CD14-positive monocyte (primary cell): ENCODE measurements around the gene ZNF57. TPM values are rescaled to one million over a fixed set of nuclear protein-coding genes. Genes with fewer than 3 reads are reported as not detected.

Experiments
- DNase-seq, 3 donors: peaks; one replicate each; pipeline ENCODE4 v3.0.0-alpha.2; 2011 to 2022
- H2AFZ ChIP-seq: 2 replicates; pipeline ENCODE4 v1.6.0; 2012; ENCODE audit warnings: mild to moderate bottlenecking, low read depth, low read length, inconsistent platforms; ENCODE audit not compliant: insufficient read depth, poor library complexity, severe bottlenecking
- H3K27ac ChIP-seq, 2 donors: 1 replicate in 1 of 2; 2 replicates in 1 of 2; pipeline ENCODE4 v1.5.1; 2012 to 2013; ENCODE audit warnings: low read length in 2 of 2, control low read depth in 1 of 2, inconsistent platforms in 1 of 2, low read depth in 1 of 2, mild to moderate bottlenecking in 1 of 2
- H3K27me3 ChIP-seq, 2 donors: one replicate each; pipeline versions ENCODE4 v1.6.0 to v1.6.1; 2011 to 2013; ENCODE audit warnings: low read length in 2 of 2; ENCODE audit not compliant: control insufficient read depth in 2 of 2, insufficient read depth in 2 of 2
- H3K36me3 ChIP-seq, 2 donors: replicated peaks in 1 of 2; 1 replicate in 1 of 2; 2 replicates in 1 of 2; pipeline versions ENCODE4 v1.5.1 to v1.6.1; 2012 to 2013; ENCODE audit warnings: low read length in 2 of 2, control low read depth in 1 of 2, inconsistent platforms in 1 of 2, mild to moderate bottlenecking in 1 of 2; ENCODE audit not compliant: insufficient read depth in 2 of 2, control insufficient read depth in 1 of 2
- H3K4me1 ChIP-seq, 2 donors: 1 replicate in 1 of 2; 2 replicates in 1 of 2; pipeline versions ENCODE4 v1.5.1 to v1.6.1; 2012 to 2013; ENCODE audit warnings: low read length in 2 of 2, control low read depth in 1 of 2, inconsistent platforms in 1 of 2, mild to moderate bottlenecking in 1 of 2, moderate library complexity in 1 of 2; ENCODE audit not compliant: insufficient read depth in 2 of 2, control insufficient read depth in 1 of 2
- H3K4me2 ChIP-seq: replicated peaks from 2 replicates; pipeline ENCODE3; 2012; ENCODE audit warnings: low read length, moderate library complexity, mild to moderate bottlenecking; ENCODE audit not compliant: poor library complexity, severe bottlenecking; ENCODE audit errors: extremely low read depth
- H3K4me3 ChIP-seq, 3 experiments: fragments of 200-600 bp in 1 of 3; sonication (generic) in 1 of 3; replicated peaks in 1 of 3; 1 replicate in 2 of 3; 2 replicates in 1 of 3; pipeline ENCODE4 v1.5.1; 2011 to 2013; ENCODE audit warnings: low read length in 3 of 3, mild to moderate bottlenecking in 3 of 3, control low read depth in 2 of 3, low read depth in 2 of 3, inconsistent platforms in 1 of 3, moderate library complexity in 1 of 3
- H3K79me2 ChIP-seq: 2 replicates; pipeline ENCODE4 v1.6.0; 2012; ENCODE audit warnings: mild to moderate bottlenecking, control low read depth, inconsistent platforms, low read length, moderate library complexity; ENCODE audit not compliant: insufficient read depth
- H3K9ac ChIP-seq: 2 replicates; pipeline ENCODE4 v1.6.0; 2017; ENCODE audit warnings: low read length, mild to moderate bottlenecking; ENCODE audit not compliant: insufficient read depth, poor library complexity, severe bottlenecking
- H3K9me3 ChIP-seq, 2 donors: replicated peaks in 1 of 2; 1 replicate in 1 of 2; 2 replicates in 1 of 2; pipeline versions ENCODE4 v1.5.1 to v1.6.1; 2012 to 2013; ENCODE audit warnings: low read length in 2 of 2, control low read depth in 1 of 2; ENCODE audit not compliant: control insufficient read depth in 1 of 2, insufficient read depth in 1 of 2
- H4K20me1 ChIP-seq: 2 replicates; pipeline ENCODE4 v1.6.0; 2012; ENCODE audit warnings: mild to moderate bottlenecking, low read length, control low read depth, moderate library complexity; ENCODE audit not compliant: insufficient read depth
- H3K27ac Mint-ChIP-seq, 7 donors: one replicate each; pipeline ENCODE4 v1.8.0; 2020; ENCODE audit warnings: mild to moderate bottlenecking in 7 of 7, mixed read lengths in 7 of 7, moderate library complexity in 6 of 7, inconsistent platforms in 2 of 7
- H3K27me3 Mint-ChIP-seq, 3 donors: one replicate each; pipeline ENCODE4 v1.8.0; 2021 to 2022; ENCODE audit warnings: low read depth in 3 of 3, mild to moderate bottlenecking in 3 of 3, mixed read lengths in 3 of 3, moderate library complexity in 3 of 3, inconsistent platforms in 1 of 3
- H3K36me3 Mint-ChIP-seq, 2 donors: one replicate each; pipeline ENCODE4 v1.8.0; 2020; ENCODE audit warnings: mixed read lengths in 2 of 2, inconsistent platforms in 1 of 2, mild to moderate bottlenecking in 1 of 2
- H3K4me1 Mint-ChIP-seq: one replicate; pipeline ENCODE4 v1.8.0; 2020; ENCODE audit warnings: mild to moderate bottlenecking, mixed read lengths
- H3K4me3 Mint-ChIP-seq, 2 donors: one replicate each; pipeline ENCODE4 v1.8.0; 2020; ENCODE audit warnings: mild to moderate bottlenecking in 2 of 2, mixed read lengths in 2 of 2, moderate library complexity in 1 of 2
- H3K9me3 Mint-ChIP-seq, 7 donors: one replicate each; pipeline ENCODE4 v1.8.0; 2020 to 2022; ENCODE audit warnings: mixed read lengths in 7 of 7, mild to moderate bottlenecking in 6 of 7, moderate library complexity in 6 of 7, inconsistent platforms in 2 of 7
- CTCF ChIP-seq: fragments of 200-600 bp; IDR thresholded peaks from one replicate; pipeline ENCODE4 v1.8.0; 2022; ENCODE audit warnings: antibody characterized with exemption, mild to moderate bottlenecking
- WGBS: methylation state at CpG from one replicate; pipeline ENCODE4 v1.1.5; 2013; ENCODE audit warnings: missing lambda C conversion rate; ENCODE audit not compliant: insufficient coverage; 5-methylcytosine and 5-hydroxymethylcytosine counted together
- intact Hi-C, 2 donors: fragments of 100-400 bp; cut with micrococcal nuclease; formaldehyde crosslinking; loops; one replicate each; pipeline versions ENCODE4 v1.15.0 to v1.15.1; 2023
- polyA plus RNA-seq, 3 donors: library from polyadenylated mRNA; depleted of rRNA in 1 of 3; unstranded in 2 of 3; stranded (reverse) in 1 of 3; fragments of 300-500 nt in 2 of 3; fragments of >200 nt in 1 of 3; fragmentation: Illumina TruSeq in 2 of 3; gene quantifications; 1 replicate in 2 of 3; 2 replicates in 1 of 3; pipeline ENCODE4 v1.2.3, GENCODE V29; 2012 to 2021

ZNF57 gene
- polyA plus RNA-seq, 3 donors: 1.4 to 2.1 (median 1.9) TPM

GRCh38 chr19:2877398-2878331 lies 23.1 kb upstream of the ZNF57 start:
- Histone ChIP-seq H3K27ac (no peak overlapping the region), H3K9me3 (peaks cover 35 to 54% of the 10 kb centered on the region in 2 donors), H3K36me3 (no peaks in the 10 kb centered on the region), H2AFZ (no peak overlapping the region), H3K9ac (no peak overlapping the region), H4K20me1 (no peaks in the 10 kb centered on the region), H3K4me2 (no peak overlapping the region), H3K79me2 (no peaks in the 10 kb centered on the region), H3K27me3 (no peaks in the 10 kb centered on the region), H3K4me1 (no peaks in the 10 kb centered on the region), H3K4me3 (peak overlapping the region in 1 of 3 experiments; percentile 34)
- WGBS: 84% methylated on average over 13 of the region's 32 CpGs
- Mint-ChIP-seq H3K27me3 (peaks cover 3 to 6% (median 3%) of the 10 kb centered on the region in 3 donors), H3K4me3 (no peak overlapping the region), H3K9me3 (peaks cover 13 to 59% (median 53%) of the 10 kb centered on the region in 7 donors), H3K4me1 (peaks cover 4% of the 10 kb centered on the region), H3K36me3 (no peaks in the 10 kb centered on the region), H3K27ac (no peak overlapping the region)
- no peak for TF ChIP-seq CTCF
- DNase-seq: no peak
- intact Hi-C loops: loop anchor here in 1 of 2 donors (10.0 kb wide), 1 partner anchor 233 kb away; no protein-coding TSS in a partner anchor

GRCh38 chr19:2883686-2884439 lies 16.9 kb upstream of the ZNF57 start:
- DNase-seq: no peak
- Histone ChIP-seq H3K9me3 (peaks cover 8 to 19% of the 10 kb centered on the region in 2 donors), H3K4me1 (no peaks in the 10 kb centered on the region), H3K4me2 (no peak overlapping the region), H3K4me3 (no peak overlapping the region), H2AFZ (no peak overlapping the region), H3K36me3 (no peaks in the 10 kb centered on the region), H3K27ac (no peak overlapping the region), H4K20me1 (no peaks in the 10 kb centered on the region), H3K27me3 (no peaks in the 10 kb centered on the region), H3K9ac (no peak overlapping the region), H3K79me2 (no peaks in the 10 kb centered on the region)
- H3K4me1 Mint-ChIP-seq: peaks cover 9% of the 10 kb centered on the region
- 79% methylated on average over 2 of the region's 14 CpGs for WGBS
- intact Hi-C loops: no loop called here
- no peaks in the 10 kb centered on the region for H3K36me3 Mint-ChIP-seq
- H3K4me3 Mint-ChIP-seq: no peak overlapping the region
- no peak for TF ChIP-seq CTCF
- peaks cover 2 to 6% (median 6%) of the 10 kb centered on the region in 3 donors for H3K27me3 Mint-ChIP-seq
- H3K27ac Mint-ChIP-seq: no peak overlapping the region
- H3K9me3 Mint-ChIP-seq: peaks cover 5 to 26% (median 19%) of the 10 kb centered on the region in 7 donors
